T-helper 9 cell (primary cell): ENCODE results near the gene RDH14.
A peak's percentile ranks its signal among the peaks of the same experiment; 100 is the strongest.

ENCODE experiments used
- DNase-seq: peaks from one replicate; pipeline ENCODE4 v3.0.0-alpha.2; 2020

The RDH14 gene

DNA sequence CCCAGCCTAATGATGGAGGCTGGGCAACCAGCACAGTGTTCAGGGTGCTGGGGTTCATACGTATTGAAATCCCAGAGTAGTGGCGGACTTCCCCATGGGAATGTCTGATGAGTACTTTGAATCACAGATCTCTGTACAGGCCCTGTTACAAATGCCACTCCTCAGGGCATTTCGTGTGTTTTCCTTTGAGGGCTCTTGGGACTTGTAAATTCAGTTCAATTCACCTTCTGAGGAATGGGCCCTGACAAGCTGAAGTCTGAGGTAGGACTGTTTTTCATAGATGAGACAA is 288 bp upstream of the RDH14 start:
- no peak for DNase-seq

DNA sequence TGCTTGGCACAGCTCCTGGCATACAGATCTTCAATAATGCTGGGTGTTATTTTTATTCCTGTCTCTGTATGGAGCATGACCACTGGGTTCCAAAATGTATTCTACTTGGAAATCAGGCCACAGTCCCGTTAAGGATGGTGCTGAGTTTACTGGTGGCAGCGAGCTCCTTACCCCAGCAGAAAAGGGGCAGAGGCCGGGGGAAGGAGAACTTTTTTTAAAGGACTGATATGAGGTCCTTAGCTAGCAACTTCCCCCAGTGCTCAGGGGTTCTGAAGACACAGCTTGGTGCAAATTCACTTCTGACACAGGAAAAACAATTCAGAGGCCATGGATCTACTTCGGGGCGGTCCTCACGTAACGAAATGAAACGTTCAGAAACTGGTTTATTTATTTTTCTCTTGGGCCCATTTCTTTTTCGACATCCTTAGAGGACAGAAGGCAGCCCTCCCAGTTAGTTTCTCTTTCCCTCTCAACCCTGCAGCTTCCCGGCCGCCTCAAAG is 872 bp downstream of the RDH14 start:
- no peak for DNase-seq

DNA sequence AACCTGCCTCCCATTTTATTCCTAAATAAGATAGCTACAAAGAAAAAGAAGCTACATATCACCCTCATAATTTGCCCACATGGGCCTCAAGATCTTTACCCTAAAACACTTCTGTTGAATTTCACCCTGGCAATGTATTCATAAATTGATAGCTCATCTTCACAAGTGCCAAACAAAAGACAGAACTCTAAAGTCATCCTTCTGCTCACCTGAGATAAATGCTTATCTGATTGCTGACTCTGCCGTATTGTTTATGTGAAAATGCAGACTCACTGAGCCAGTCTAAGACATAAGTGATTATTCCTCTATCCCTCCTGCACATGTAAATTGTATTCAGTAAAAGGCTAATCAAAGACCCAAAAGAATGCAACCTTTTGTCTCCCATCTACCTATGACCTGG is 2.0 kb downstream of the RDH14 start:
- no peak for DNase-seq

DNA sequence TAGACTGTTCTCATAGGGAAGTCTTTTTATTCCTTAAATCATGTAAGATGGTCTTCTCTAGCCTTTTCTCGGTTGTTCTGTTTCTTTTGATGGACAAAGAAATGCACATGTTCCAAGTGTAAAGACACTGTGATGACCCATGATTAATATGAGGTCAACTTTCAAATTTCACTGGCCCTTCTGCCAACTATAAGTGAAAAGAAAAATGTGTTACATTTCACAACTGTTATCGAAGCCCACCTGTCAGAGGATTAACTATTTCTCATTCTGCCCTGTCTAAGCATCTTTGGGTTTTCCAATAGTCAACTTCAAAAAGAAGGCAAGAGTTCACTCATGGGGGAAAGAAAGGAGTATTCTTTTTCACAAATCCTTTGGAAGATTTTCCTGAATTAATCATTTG is 3.3 kb downstream of the RDH14 start:
- no peak for DNase-seq

DNA sequence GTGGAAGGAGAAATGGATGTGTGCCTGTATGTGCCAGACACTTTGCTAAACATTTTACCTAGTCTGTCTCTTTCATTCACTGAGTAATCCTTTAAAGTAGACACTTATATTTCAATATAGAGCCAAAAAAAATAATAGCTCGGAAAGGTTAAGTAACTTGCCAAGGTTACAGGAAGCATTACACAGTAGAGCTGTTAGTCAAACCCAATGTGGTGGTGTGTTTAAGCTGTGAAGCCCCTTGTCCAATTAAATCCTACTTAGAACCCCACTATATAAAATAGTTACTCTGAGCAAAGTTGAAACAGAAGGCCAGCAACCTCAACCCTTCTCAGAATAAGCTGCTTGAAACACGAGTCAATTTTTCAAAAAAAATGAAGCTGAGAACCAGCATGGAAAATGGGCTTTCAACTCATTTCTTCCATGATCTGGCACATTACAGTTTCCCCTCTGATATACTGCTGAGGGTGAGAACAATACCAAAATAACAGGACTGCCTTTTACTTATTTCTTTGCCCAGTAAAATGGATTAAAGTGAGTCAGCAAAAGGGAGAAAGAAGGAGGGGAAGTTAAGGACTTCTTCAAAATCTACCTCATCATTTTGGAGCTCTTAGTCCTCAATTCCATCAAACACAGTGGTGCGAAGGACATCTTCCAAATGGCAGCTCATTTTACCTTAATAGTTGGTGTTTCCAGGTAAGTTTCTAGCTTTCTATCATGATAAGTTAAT is 7.9 kb downstream of the RDH14 start:
- no peak for DNase-seq

DNA sequence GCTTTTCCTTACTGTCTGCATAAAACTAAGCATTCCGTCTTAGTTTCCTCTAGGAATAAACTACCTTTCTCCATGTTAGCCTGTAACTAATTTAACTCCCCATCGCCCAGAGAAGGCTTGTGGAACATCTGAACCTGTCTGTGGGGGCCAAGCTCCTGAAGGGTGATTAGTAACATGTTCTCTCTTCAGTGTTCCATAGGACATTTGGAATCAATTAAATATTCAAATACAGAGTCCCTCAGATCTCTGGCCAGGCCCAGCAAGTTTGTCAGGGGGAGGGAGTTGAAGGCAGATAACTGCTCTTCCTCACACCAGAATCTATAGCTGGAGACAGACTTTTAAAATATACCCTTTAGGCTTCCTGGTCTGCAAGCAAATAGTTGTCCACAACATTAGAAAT is 8.8 kb downstream of the RDH14 start:
- no peak for DNase-seq

DNA sequence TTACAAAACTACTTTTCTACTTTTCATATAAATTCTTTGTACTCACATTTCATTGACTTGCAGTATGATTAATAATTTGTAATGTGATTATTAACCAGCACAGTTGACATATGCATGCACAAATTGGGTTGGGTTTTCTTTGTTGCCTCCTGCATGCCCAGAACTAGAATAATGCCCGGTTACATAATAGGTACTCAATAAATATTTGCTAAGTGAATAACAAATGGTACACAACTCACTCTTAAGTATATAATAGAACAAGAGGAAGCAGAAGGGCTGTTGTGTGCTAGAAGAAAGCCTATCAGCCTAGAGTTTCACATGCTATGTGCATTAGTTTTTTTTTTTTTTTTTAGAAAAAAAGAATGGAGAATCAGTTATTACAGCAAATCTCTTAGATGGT is 9.3 kb downstream of the RDH14 start:
- DNase-seq = no peak

DNA sequence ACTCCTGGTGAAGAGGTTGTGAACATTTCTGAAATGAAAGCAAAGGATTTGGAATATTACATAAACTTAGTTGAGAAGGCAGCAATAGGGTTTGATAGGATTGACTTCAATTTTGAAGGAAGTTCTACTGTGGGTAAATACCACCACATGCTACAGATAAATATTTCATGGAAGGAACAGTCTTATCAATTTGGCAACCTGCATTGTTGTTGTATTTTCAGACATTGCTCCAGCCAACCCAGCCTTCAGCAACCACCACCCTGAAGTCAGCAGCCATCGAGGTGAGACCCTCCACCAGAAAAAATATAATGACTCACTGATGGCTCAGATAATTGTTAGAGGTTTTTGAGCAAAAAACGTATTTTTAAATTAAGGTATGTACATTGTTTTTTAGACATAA is 10.0 kb downstream of the RDH14 start:
- DNase-seq = no peak

DNA sequence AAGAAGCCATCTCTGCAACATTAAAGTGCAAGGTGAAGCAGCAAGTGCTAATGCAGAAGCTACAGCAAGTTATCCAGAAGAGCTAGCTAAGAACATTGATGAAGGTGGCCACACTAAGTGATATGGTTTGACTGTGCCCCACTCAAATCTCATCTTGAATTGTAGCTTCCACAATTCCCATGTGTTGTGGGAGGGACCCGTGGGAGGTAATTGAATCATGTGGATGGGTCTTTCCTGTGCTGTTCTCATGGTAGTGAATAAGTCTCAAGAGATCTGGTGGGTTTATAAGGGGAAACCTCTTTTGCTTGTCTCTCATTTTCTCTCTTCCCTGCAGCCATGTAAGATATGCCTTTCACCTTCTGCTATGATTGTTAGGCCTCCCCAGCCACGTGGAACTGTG is 11.4 kb downstream of the RDH14 start:
- no peak for DNase-seq

DNA sequence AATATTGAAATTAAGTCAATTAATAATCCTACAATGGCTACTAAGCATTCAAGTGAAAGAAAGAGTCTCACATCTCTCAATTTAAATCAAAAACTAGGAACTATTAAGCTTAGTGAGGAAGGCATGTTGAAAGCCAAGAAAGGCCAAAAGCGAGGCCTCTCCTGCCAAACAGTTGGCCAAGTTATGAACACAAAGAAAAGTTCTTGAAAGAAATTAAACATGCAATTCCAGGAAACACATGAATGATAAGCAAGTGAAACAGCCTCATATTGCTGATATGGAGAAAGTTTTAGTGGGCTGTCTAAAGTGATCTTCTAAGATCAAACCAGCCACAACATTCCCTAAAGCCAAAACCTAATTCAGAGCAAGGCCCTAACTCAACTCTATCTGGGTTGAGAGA is 11.8 kb downstream of the RDH14 start:
- no peak for DNase-seq

DNA sequence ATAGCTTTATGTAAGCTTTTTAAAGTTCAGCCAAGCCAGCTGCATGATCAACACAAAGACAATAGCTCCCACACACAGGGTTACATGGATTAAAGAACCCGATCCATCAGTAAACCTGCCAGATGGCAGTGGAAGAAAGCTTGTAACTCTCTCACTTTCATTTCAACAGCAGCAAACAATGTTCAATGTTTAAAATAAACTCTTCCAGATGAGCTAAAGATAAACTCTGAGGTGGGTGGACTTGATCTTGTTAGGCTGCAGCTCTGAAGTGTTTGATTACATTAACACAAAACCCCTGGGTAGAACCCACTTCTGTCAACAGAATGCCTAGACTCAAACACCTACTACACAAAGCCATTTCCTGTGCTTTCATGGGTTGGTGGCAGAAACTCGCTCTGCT is 13.9 kb downstream of the RDH14 start:
- no peak for DNase-seq

DNA sequence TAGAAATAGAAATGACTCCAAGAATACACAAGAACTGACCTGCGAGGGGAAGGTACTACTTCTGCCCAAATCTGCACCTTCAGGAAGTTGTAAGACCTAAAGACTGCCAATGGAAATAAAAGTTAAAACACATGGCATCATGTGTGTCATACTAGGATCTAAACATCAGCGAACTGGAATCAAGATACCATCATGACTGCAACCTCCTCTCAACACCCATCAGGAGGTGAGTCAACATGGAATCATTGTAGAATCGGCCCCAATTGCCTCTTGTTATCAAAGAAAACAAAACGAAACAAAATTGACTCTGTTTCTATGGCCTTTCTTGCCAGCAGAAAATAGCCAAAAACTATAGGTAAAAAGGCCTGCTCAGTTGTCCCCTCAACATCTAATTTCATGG is 15.1 kb downstream of the RDH14 start:
- no peak for DNase-seq

DNA sequence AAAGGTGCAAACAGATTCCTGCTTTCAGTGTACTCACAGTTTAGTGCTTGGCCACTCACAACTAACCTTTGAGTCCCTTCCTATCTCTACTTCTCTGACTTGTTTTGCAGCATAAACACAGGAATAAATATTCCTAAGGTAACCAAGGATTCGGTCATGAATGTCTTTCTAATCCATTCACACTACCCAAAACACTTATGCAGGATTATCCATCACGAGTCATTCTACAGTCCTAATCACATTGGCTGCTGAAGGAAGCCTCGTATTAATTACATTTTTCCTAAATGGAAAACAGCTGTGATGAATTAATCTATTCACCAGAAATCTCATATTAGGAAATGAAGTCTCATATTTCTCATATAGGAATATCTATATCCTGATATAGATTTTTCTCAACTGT is 16.3 kb downstream of the RDH14 start:
- no peak for DNase-seq

DNA sequence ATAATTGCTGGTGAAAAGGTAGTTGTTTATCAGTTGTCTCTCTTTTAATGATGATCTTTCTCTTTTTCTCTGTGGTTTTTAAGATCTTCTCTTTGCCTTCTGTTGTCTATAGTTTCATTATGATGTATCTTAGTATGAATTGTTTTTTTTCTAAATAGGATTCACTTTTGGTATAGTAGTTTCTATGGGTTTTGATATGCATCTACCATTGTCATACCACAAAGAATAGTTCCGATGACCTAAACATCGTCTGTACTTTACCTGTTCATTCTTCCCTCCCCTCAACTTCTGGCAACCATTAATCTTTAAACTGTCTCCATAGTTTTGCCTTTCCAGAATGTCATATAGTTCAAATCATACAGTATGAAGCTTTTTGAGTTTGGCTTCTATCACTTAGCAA is 19.6 kb downstream of the RDH14 start:
- DNase-seq = no peak

DNA sequence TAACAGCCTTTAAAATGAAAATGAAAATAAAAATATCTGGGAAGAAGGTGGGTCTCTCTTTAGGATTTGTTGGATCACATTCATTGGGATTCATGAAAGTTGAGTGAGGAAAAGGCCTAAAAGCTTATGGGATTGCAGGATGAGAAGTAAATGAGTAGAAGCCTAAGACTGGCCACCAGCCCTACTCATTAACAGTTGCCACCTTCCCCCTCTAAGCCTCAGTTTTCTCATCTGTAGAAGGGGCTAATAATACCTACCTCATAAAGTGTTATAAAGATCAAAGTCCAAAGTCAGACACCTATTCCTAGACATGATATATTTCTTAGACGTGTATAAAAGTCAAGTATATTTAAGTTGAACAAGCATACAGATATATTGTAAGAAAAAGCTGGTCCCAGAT is 23.8 kb downstream of the RDH14 start:
- no peak for DNase-seq

DNA sequence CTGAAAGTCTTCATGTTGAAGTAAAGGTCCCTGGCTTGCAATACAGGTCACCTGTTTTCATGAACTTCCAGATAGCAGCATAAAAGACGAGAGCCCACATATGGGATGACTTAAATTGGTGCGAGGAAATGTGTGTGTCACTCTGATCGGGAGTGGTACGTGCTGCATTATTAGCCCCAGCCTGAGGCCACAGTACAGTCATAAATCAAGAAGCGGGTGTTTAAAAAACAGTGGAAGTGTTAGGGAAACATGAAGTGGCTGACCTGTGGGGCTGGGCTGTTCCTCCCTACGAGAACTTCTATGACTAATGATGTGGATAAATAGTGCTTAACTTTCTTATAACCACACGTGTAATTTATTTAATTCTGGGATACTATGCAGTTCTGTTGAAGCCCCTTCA is 24.4 kb downstream of the RDH14 start:
- DNase-seq = no peak

DNA sequence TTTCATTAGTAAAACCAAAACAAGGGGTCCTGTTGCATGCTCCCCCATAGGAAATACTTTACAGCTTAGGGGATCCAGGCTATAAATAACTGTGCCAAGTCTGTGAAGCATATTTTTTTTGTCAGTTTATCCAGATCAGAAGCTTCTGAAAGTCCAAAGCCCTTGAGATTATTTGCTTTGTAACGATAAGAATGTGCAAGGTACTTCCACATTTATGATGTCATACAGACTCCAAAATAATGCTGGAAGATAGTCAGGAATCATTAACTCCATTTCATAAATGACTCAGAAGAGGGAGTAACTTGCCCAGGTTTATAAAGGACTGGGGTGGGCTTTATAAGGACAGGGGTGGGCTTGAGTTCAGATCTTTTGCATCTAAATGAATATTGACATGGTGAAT is 29.3 kb downstream of the RDH14 start:
- no peak for DNase-seq

DNA sequence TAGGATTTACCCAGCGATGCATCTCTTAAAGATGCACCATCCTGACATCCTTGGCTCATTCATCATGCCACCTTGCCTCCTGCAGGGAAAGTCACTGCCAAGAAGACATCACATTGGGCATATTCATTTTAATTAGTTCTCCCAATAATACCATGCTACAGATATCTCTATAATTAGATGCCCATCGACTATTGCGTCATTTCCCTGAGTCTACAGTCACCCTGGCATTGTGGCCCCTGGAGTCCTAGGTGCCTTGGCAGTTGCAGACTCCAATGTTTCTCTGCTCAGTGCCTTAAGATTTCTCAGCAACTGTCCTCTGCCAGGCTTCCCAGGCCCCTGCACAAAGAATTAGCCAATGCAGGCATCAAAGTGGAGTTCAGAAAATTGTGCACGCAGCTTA is 32.6 kb downstream of the RDH14 start:
- DNase-seq = no peak

DNA sequence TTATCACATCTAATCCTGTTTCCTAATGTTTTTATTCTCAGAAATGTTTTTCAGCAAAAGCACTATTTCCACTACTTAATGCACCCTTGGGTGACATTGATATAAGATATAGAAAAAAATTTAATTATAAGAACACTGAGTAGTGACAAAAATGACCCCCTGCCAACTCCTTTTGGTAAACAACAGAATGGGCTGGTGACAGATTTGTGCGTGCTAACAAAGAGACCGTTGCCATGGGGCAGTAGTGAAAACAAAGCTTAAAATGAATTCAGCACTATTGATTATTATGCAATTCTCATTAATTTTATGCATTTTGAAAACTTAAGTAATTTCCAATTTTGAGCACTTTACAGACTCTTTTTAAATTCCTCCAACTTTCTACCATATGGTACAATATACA is 33.1 kb downstream of the RDH14 start:
- no peak for DNase-seq

DNA sequence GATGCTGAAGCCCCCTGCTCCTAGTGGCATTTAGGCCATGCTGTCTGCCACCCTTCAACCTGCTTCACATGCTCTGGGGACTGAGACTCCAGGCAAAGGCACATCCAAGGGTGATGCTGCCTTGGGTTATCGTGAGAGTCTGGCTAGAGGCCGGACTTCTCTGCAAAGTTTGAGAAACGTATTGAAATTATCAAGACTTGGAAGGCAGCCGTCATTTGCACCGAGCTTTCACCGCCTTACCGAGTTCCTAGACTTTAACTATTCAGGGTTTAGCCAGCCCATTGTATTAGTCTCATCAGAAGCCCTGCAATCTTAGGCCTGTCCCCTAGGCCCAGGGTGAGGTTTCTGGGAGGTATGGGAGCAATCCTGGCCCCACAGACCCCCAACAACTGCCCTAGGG is 34.0 kb downstream of the RDH14 start:
- no peak for DNase-seq

DNA sequence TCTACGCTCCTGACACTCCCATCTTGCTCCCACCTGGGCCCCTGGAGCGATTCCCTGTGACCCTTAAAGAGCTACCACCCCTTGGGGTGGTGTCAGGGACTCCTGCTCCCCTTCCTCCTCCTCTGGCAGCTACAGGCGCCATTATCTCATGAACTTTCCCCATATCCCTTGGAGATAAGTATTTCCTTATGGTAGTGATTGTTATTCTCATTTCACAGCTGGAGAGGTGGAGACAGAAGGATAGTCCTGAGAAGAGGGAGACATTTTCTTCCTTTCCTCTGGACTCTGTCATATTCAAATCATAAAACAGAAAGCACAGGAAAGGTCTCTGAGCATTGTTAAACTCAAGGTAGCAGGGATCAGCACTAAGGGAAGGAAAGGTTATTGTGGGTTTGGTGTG is 34.6 kb downstream of the RDH14 start:
- no peak for DNase-seq

DNA sequence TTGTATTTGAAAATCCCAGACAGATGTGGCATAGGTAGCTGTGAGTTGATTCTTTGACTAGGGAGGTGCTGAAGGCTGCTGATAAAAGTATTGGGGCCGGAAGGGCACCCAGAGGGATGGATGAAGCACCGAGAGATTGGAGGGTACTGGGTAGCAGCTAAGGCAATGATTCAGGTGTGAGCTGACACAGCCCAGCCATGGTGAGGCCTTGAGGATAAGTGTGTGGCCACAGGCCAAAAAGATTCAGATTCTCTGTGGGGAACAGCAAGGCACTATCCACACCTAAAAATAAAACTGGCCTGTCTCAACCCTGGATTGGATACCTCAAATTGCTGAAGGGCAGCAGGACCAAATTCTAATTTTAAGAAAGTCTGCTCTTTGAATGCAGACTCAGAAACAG is 35.2 kb downstream of the RDH14 start:
- DNase-seq = no peak

DNA sequence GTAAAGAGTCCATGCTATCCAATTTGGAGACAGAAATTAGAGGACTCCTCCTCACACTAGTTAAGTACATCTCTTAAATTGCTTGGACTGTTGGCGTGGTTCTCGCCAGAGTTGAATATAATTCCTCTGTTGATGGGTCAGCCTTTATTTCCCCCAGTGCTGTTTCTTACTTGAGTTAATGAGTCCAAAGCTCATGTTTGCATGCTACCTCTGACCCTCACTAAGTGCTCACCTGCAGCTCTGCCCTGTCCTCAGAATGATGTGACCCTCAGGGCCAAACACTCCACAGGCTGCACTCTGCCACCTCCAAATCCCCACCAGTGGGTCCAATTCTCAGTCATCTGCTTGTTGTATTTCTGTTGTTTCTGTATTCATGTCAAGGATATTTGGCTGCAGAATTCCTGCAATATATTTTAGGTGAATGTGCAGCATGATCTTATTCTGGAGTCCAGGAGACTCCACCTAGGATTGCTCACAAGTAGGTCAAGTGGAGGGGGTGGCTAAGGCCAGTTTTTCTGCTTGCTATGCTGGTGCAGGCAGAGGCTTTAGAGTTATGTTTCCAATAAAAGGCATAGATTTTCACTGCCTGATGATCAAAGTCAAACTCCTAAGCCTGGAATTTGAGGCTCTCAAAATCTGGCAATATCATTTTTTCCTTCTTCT is 37.8 kb downstream of the RDH14 start:
- no peak for DNase-seq

DNA sequence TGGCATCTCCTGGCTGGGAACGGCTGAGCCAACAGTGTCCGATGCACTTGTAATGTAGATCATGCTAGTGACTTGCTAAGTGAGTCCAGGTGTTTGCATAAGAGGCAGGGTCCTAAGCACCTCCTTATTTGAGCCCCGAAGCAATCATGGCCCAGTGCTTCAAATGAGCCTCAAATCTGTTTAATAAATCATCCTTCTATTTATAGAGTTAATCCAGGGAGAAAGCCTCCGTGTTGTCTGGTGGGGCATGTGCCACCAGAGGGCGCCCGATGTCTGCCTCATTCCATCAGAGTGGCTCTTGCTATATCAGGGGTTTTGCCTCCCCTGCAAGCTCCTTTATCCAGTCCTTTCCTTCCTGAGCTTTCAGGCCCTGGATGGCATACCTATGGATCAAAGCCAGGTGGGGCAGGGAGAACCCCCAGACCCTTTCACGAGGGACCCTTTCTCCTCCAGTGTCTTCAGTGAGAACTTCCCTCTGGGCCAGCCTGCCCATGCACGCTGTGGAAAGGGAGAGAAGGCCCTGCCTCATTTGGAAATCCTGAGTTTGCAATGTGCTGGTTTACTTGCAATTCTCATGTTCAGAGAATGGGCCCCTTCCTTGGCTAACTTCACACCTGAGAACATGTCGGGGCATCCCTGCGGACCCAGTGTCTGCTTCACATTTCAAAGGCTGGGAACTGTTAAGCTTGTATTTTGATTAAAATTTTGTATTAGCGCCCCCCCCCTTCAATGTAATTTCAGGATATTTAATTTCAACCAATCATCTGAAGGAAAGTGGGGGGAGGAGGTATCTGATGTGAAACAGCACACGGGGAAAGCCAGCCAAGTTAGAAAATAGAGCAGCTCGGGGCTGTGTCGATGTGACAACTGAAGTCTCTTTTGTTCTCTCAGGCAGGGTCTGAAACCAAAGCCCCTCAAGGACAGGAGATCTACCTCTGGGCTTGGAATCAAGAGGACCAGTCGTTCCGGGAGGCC is 39.7 kb downstream of the RDH14 start:
- DNase-seq = peak; percentile 70
